SKM-1 (cell line): Measurements from ENCODE around the gene HJURP.

Source experiments
- DNase-seq: peaks from one replicate; lab custom pipeline; 2025; ENCODE audit not compliant: unreplicated experiment; lab: John Stamatoyannopoulos, UW

The HJURP gene

GRCh38 chr2:233848276-233848675 lies 6.1 kb downstream of the HJURP start:
- no peak for DNase-seq

DNA sequence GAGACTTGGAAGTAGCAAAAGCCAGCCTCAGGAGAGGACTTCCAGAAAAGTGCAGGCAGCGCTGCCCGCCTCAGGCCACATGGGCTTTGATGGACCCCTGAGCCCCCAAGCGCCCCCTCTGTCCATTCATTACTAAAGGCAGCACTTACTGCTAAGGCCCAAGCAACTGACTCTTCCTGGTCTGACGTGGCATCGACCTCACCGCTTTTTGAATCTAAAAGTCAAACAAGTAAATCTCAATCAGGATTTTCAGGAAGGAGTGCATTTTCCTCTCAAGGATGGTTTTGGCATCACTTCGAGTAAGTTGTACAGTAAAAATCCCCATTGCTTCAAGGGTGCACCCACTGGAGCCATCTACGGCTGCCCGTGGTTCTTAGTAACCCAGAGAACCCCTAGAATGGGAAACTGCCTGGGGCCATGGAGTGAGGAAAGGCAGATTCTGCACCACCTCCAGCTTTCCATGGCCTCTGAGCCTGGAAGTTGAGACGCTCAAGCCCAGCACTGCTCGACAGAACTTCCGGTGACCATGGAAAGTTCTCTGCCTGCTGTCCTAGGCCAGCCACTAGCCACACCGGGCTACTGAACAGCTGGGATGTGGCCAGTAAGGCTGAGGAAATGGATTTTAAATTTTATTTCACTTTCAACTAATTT lies 7.0 kb downstream of the HJURP start:
- DNase-seq: no peak

DNA sequence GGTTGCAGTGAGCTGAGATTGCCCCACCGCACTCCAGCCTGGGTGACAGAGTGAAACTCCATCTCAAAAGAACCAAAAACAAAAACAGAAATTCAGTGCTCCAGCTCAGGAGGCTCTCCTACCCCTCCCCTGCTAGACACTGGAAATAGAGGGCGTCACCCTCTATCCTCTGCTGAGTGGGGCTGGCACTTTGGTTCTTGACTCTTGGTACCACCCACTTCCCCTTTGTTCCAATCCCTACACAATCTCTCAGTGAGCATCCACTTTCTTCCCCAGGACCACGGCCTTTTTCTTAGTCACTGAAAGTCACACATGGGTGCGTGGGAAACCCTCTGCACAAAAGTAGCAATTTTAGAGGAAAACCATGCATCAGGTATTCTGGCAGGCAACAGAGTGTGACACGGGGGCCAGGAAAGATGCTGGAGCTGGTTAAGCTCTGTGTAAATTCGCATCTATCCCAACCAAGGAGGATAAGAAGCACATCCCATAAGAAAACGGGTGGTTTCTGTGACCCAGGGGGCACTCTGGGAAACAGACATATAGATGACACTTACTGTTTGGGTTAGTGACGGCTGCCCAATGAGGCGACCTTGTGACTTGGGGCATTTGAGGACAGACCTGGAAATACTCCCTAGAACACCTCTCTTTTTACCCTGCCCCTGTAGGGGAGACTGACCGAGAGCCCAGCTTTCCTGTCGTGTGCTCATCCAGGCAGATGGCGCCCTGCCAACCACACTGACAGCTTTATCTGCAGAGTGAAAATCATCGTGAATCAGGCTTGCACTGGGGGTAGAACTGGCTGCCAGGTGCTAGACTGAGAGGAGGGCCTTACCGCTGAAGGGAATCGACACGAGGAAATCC lies 7.7 kb downstream of the HJURP start:
- DNase-seq: no peak

GRCh38 chr2:233845301-233846060 lies 8.9 kb downstream of the HJURP start:
- DNase-seq: no peak

DNA sequence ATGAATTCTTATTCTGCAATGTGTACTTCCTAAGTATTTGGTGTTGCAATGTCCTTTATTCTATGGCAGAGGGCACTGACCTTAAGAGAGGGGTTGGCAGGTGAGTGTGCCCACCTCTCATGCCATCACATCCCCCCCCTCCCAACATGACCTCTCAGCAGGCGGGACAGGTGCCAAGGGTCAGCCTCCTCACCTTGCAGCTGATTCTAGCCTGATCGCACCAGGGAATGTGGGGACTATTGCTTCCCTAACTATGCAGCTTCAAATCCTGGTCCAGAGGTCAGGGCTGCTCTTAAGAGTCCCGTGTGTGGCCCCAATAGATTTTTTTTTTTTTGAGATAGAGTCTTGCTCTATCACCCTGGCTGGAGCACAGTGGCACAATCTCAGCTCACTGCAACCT lies 9.5 kb downstream of the HJURP start:
- DNase-seq: no peak

DNA sequence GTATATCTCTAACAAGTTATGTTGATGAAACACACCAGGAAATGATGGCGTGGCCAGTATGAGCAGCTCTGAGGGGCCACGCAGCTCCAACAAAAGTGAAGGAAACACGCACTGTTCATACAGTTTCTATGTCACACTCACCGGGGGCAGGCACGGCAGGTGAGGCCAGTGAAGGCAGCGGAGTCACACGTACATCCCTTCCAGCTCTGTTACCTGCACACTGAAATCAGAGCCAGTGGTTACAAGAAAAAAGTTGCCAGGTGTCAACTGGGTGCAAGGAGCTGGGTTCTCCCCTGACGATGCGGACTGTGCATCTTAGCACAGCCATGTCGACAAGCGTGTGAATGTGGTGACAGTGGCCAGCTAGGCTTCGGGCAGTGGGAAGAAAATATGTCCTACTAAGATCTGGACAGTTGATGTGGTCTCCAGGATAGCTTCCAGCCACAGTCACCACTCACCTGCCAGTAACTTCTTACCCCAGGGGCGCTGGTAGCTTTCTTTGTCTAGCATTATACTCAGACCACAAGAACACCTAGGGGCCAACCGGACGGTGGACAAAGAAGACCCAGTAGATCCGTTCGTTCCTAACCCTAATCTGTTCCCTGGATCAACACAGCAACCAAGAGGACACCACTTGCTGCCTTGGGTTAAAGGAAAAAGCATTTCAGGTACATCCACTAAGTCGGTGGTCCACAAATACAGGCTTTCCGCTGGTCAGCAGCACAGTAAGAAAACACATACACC lies 10.1 kb downstream of the HJURP start:
- no peak for DNase-seq

DNA sequence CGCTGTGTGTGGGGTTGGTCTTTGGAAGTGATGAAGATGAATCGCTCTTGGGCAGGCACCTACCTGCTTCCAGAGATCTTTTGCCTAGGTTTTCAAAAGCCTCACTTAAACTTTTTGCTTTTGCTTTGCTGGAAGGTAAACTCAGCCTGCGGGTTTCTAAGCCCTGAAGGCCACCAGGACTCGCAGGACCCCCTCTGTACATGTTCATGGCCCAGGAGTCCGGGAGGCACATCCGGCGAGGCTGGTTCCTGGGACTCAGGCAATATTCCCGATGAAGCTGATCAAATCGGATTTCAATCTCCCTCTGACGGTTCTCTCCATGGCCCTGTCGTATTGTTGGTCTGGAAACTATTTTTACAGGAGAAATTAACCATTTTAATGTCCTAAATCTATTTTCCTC lies 13.2 kb downstream of the HJURP start:
- DNase-seq: no peak

GRCh38 chr2:233840520-233840919 lies 13.8 kb downstream of the HJURP start:
- DNase-seq: no peak

- no peak for DNase-seq
Observed at GRCh38 chr2:233839447-233839820, 14.9 kb downstream of the HJURP start.

GRCh38 chr2:233838726-233839446 lies 15.4 kb downstream of the HJURP start:
- no peak for DNase-seq

GRCh38 chr2:233838251-233838650 lies 16.1 kb downstream of the HJURP start:
- DNase-seq: no peak

DNA sequence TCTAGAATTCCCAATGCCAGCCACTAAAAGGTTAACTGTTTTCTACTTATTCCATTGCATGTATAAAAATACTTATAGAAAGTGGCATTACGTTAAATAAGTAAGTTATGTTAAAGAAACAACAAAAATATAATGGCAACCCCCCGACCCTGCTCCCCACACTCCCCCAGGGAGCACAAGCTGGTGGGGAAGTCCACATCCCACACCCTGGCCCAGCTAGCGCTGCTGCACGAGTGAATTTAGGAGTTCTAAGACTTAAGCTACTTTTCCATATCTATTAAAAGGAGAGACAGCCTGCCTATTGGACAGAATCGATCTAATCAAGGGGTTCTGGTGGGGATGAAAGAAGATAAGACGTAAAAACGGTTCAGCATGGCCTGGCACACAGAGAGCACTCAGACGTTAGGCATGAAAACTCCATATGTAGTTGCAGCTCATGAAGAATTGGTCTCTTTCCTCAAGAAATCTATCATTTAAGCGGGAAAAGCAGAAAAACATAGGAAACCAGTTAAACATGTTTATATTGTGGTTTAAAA lies 16.6 kb downstream of the HJURP start:
- DNase-seq: no peak

DNA sequence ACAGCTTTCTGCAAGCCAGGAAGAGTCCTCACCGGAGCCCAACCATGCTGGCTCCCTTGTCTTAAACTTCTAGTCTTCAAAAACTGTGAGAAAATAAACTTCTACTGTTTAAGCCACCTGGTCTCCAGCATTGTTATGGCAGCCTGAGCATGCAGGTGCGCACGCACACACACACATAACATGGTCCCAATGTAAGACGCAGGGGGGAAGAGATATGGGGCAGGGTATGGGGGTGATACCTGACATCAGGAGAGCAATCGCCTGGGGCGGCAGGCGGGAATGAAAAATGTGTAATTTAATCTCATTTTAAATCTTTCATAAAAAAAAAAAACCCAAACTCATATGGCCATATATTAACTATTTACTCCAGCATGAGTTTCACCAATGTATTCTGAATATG lies 18.0 kb downstream of the HJURP start:
- DNase-seq: no peak

DNA sequence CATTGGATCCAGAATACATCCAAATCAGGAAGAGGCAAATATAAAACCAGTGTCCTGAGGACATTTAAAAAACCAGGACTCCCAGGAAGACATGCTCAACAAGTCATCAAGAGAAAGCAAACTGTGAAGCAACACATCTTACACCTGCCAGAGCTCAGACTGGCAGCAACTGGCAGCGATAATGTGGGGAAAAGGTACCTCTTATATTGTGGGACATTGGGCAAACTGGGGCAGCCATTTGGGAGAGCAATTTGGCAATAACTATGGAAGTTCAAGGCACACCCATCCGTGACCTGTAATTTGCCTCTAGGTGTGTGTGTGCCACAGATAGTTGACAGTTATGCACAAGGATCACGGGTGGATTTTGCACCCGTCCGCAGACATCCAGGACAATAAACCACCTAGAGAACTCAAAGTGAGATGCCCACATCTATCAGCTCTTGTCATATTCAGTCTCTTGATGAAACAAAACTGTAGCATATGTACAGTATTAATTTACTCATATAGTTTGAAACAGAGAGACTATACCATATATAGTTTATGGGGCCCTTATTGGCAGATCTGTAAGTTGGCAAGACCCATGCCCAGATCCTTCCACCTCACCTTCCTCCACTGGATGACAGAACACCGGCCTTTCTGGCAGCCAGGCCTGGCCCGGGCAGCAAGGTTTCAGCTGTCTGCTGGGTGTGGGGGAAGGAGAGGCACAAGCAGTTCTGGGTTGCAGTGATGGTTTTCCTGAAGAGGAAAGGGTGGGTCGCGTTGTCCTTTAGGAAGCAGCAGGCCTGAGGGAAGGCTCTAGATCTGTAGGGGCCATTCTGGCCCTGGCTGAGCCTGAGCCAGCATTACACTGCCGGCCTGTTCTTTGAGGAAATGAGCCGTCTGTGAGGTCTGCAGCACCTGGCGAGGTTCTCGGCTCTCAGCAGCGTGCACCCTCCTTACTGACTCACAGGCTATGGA lies 18.8 kb downstream of the HJURP start:
- DNase-seq: no peak

GRCh38 chr2:233833345-233833744 lies 21.0 kb downstream of the HJURP start:
- no peak for DNase-seq

DNA sequence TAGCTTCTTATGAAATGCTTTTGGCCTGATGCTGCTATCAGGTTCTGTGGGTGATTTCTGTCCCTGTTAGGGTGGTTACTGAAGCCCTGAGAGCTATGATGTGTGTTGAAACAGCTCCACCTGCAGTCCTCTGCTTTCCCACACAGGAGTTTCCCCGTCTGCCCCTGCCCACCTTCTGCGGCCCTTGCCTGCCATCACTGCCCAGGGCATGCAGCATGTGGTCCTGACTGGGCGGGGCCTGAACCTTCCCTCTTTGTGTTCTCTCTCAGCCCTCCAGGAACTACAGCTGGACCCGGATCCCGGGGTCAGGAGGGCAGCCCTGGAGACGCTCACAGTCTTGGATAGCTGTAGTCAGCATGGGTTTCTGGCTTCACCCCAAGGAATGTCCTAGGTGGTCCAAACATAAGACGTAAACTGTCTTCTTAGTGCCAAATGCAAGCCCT lies 21.4 kb downstream of the HJURP start:
- no peak for DNase-seq

GRCh38 chr2:233832414-233832813 lies 21.9 kb downstream of the HJURP start:
- DNase-seq: no peak

DNA sequence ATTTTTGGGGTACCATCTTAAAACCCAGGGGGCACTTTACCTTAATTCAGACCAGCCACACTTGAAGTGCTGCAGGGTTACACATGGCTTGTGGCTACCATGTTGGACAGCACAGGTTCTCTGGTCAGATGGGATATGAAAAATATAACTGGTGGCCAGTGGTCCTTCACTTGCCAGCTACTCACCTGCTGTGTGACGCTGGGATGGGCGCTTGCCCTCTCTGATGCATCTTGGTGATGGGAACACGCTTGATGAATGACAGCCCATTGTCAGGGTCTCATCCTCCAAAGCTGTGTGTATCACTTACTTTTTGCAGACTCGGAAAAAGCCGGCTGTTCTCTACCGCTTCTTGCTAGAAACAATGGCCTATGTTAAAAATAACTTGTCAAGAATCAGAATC lies 22.5 kb downstream of the HJURP start:
- no peak for DNase-seq
